HEK293T (cell line): Measurements from ENCODE around the gene DCXR.

Experiments
- BHLHE40 ChIP-seq: fragments of 450-650 bp; IDR thresholded peaks from 2 replicates; pipeline ENCODE4 v1.6.1; 2016; ENCODE audit warnings: mild to moderate bottlenecking, moderate library complexity, borderline replicate concordance
- CTBP1 ChIP-seq: fragments of 450-650 bp; IDR thresholded peaks from 2 replicates; pipeline ENCODE4 v1.6.1; 2016; ENCODE audit warnings: borderline replicate concordance
- ELF4 ChIP-seq: fragments of 450-650 bp; IDR thresholded peaks from 2 replicates; pipeline ENCODE4 v1.6.1; 2017; ENCODE audit warnings: antibody characterized with exemption
- FOXK2 ChIP-seq: fragments of 450-650 bp; IDR thresholded peaks from 2 replicates; pipeline ENCODE4 v1.6.1; 2016; ENCODE audit warnings: mild to moderate bottlenecking
- FOXM1 ChIP-seq: fragments of 450-650 bp; IDR thresholded peaks from 2 replicates; pipeline ENCODE4 v1.6.1; 2017; ENCODE audit warnings: mild to moderate bottlenecking, borderline replicate concordance
- HDGF ChIP-seq: fragments of 450-650 bp; IDR thresholded peaks from 2 replicates; pipeline ENCODE4 v1.6.1; 2017; ENCODE audit warnings: antibody characterized with exemption, borderline replicate concordance
- LEF1 ChIP-seq: fragments of 450-650 bp; IDR thresholded peaks from 2 replicates; pipeline ENCODE4 v1.6.1; 2017; ENCODE audit warnings: mild to moderate bottlenecking, borderline replicate concordance
- NFRKB ChIP-seq: fragments of 450-650 bp; IDR thresholded peaks from 2 replicates; pipeline ENCODE4 v1.6.1; 2016; ENCODE audit warnings: mild to moderate bottlenecking, moderate library complexity
- PKNOX1 ChIP-seq: fragments of 450-650 bp; IDR thresholded peaks from 2 replicates; pipeline ENCODE4 v1.6.1; 2016
- SP1 ChIP-seq: fragments of 450-650 bp; IDR thresholded peaks from 2 replicates; pipeline ENCODE4 v1.6.1; 2017
- TARDBP ChIP-seq: fragments of 450-650 bp; IDR thresholded peaks from 2 replicates; pipeline ENCODE4 v1.6.1; 2016
- ZNF384 ChIP-seq: fragments of 450-650 bp; IDR thresholded peaks from 2 replicates; pipeline ENCODE4 v1.6.1; 2016

GRCh38 chr17:82055965-82056728, 18.6 kb upstream of the DCXR start:
- TF ChIP-seq SP1 (no peak), FOXK2 (no peak), FOXM1 (no peak), PKNOX1 (no peak), TARDBP (no peak), NFRKB (no peak), BHLHE40 (no peak), HDGF (no peak), ELF4 (no peak), ZNF384 (no peak), CTBP1 (no peak), LEF1 (no peak)
